ENCODE results near the gene PDE8A.
"Not testable (repeated sequence)": the region's sequence is repeated elsewhere in the genome, so short reads cannot be mapped to it uniquely, and the experiment has no call there.

The PDE8A gene

DNA sequence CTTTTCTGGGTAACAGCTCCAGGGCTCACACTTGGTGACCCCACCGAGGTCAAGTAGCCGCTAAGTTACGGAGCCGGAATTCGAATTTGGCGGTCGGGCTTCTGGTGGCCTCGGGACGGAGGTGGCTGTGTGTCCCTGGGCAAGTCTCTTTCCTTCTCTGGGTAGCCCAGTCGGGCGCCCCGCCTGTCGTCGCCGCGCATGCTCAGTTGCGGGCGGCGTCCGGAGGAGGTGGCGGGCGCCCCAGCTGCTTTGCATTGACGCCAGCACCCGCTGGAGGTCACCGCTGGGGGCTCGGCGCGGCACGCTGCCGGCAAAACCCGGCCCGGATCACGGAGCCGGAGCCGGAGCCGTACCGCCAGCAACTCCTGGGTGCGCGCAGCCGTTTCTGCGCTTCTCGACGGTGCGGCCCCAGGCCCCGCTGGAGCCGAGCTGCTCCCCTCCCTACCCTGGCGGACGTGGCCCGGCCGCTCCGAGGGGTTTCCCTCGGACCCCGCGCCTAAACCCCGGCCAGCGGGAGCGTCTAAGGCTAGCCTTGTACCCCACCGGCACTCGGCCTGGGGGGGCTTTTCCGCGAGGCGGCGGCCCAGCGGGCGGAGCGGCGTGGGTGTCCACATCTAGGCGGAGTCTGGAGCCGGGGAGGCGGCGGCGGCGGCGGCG is 474 bp upstream of the PDE8A start:
- peak overlapping the region; percentile 59 for H3K4me3 ChIP-seq (ENCODE audit: control insufficient read depth, low read depth, low read length)
- TF ChIP-seq, protein P1, sequence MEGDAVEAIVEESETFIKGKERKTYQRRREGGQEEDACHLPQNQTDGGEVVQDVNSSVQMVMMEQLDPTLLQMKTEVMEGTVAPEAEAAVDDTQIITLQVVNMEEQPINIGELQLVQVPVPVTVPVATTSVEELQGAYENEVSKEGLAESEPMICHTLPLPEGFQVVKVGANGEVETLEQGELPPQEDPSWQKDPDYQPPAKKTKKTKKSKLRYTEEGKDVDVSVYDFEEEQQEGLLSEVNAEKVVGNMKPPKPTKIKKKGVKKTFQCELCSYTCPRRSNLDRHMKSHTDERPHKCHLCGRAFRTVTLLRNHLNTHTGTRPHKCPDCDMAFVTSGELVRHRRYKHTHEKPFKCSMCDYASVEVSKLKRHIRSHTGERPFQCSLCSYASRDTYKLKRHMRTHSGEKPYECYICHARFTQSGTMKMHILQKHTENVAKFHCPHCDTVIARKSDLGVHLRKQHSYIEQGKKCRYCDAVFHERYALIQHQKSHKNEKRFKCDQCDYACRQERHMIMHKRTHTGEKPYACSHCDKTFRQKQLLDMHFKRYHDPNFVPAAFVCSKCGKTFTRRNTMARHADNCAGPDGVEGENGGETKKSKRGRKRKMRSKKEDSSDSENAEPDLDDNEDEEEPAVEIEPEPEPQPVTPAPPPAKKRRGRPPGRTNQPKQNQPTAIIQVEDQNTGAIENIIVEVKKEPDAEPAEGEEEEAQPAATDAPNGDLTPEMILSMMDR (IDR thresholded peaks at IDR 0.05; ENCODE audit: control insufficient read depth, insufficient read depth, low read depth, low read length, missing control alignments), result no peak
- DNase-seq (ENCODE audit: low read depth), result peak; percentile 77

DNA sequence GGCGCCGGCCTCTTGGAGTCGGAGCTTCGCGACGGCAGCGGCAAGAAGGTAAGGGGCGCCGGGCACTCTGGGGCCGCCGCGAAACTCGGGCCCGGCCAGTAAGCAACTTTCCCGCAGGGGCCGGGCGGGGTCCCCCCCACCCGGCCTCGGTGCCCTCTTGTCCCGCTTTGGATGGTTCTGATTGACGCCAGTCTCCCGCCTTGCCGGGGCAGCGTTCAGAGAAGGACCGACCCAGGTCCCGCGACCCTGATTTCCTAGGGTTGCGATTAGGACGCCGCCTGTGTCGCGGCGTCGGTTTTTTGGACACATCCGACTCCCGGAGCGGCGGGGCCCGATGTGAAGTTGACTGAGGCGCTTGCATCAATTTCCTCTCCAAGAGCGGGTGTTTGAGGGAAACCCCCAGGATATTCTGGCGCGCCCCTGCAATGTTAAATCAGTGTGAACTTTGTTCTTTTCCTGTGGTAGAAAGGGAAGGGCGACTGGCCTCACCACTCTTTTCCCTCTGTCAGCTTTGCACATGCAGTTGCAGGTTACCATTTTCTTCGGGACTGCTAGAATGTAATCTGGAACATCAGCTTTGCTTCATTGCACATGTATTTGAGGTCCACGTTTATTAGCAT is 755 bp downstream of the PDE8A start:
- DNase-seq (ENCODE audit: low read depth), result no peak
- H3K4me3 ChIP-seq (ENCODE audit: control insufficient read depth, low read depth, low read length), result peak overlapping the region; percentile 59
- TF ChIP-seq, protein P1 (IDR thresholded peaks at IDR 0.05; ENCODE audit: control insufficient read depth, insufficient read depth, low read depth, low read length, missing control alignments), result no peak

DNA sequence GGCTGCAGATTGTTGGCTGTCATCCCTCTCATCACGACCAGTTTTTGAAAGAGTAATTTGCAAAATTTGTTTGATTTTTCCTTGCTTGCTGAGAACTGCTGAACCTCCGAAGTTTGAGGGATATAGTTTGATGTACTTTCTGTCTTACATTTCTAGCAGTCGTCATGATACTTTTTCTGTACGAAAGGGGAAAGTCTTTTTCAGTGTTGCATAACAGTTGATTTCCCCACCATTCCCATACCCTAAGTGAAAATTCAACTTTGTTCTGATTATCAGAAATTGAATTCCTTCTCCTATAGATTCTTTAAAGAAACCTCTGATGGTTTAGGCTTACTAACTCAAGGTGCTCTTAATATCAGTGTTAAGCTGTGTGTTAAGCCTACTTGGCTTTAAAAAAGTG is 1.6 kb downstream of the PDE8A start:
- peak overlapping the region; percentile 59 for H3K4me3 ChIP-seq (ENCODE audit: control insufficient read depth, low read depth, low read length)
- DNase-seq (ENCODE audit: low read depth), result no peak
- TF ChIP-seq, protein P1 (IDR thresholded peaks at IDR 0.05; ENCODE audit: control insufficient read depth, insufficient read depth, low read depth, low read length, missing control alignments), result no peak

DNA sequence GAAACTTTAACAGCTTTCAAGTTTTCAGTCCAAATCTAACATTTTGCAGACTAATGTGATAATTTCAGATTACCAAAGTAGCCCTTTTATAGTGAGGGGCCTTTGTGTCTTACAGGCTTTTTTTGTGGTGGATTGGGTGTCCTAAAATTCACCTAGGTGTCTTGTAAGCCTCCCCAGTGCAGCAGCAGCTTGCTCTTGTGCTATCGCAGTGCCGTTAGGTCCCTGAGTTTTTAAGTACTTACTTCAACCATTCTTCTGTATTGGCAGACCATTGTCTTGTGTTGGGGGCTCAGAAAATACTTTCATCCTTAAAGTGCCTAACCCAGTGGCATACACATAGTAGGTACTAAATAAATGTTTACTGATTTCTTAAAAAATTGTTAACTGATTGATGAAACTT is 2.1 kb downstream of the PDE8A start:
- H3K4me3 ChIP-seq (ENCODE audit: control insufficient read depth, low read depth, low read length), result no peak overlapping the region
- no peak for DNase-seq (ENCODE audit: low read depth)
- TF ChIP-seq, protein P1 (IDR thresholded peaks at IDR 0.05; ENCODE audit: control insufficient read depth, insufficient read depth, low read depth, low read length, missing control alignments), result no peak

DNA sequence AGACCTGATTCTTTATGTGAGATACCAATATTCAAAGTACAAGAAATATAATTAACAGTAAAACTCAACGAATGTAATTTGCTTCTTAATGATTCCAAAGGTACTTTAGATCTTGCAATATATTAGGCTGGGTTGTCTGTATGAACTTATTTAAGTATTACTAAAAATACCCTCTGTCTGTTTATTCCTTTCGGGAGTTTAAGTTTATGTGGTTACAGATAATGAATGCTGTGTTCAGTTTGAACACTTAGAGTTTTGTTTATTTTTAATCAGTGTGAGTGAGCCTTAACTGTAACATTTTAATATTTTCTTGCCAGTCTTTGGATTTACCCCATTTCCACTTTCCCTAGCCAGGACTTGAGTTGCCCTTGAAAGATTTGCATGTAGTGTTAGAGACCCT is 3.5 kb downstream of the PDE8A start:
- no peak overlapping the region for H3K4me3 ChIP-seq (ENCODE audit: control insufficient read depth, low read depth, low read length)
- DNase-seq (ENCODE audit: low read depth), result no peak
- TF ChIP-seq, protein P1 (IDR thresholded peaks at IDR 0.05; ENCODE audit: control insufficient read depth, insufficient read depth, low read depth, low read length, missing control alignments), result no peak

DNA sequence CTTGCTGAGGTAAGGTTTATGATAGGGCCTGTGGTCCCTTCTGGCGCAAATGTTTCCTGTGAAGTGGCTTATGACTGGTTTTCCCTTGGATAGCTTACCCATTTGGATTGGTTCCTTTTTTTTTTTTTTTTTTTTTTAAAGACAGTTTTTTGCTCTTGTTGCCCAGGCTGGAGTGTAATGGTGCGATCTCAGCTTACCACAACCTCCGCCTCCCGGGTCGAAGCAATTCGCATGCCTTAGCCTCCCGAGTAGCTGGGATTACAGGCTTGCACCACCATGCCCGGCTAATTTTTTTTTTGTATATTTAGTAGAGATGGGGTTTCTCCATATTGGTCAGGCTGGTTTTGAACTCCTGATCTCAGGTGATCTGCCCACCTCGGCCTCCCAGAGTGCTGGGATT is 5.7 kb downstream of the PDE8A start:
- H3K4me3 ChIP-seq (ENCODE audit: control insufficient read depth, low read depth, low read length); DNase-seq (ENCODE audit: low read depth): not testable (repeated sequence)

DNA sequence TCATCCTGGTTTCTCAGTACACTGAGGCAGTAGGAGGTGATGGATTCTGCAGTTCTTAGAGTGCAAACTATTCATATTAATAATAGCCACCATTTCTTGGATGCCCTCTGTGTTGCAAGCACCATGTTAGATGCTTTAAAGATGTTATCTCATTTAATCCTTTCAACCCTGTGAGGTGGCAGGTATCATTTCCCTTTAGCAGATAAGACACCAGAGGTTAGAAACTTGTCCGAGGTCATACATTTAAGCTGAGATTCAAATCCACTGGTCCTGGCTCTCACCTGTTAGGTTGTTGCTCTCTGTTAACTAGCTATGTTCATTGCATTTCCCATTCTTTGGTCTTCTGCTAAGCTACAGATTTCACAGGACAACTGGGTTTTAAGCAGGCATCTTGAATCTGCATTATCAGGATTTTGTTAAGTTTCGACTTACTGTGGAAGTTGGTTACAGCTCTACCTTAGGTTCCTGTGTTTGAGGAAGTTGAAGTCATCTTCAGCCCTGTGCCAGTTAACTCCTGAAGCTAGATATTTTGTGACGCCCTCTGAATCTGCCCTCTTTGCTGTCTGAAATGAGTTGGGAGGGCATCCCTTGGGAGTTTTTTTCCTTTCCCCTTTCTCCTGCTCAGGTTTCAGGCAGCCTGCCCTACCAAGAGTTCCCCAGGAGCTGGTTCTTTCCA is 6.4 kb downstream of the PDE8A start:
- no peak for DNase-seq (ENCODE audit: low read depth)
- TF ChIP-seq, protein P1 (IDR thresholded peaks at IDR 0.05; ENCODE audit: control insufficient read depth, insufficient read depth, low read depth, low read length, missing control alignments), result no peak
- H3K4me3 ChIP-seq (ENCODE audit: control insufficient read depth, low read depth, low read length), result no peak overlapping the region

All from AG09309 (cell line).